OCI-LY7 (cell line): ENCODE results near the gene HLA-DQB1. TPM values are rescaled to one million over a fixed set of nuclear protein-coding genes. Genes with fewer than 3 reads are reported as not detected.

Experiments used
- BruUV-seq: library from RNA; stranded (reverse); fragments of 400-500 nt; replicated peaks from 2 replicates; lab custom pipeline; 2021; lab: Mats Ljungman, UMichigan
- CTCF ChIA-PET: fragments of 300-600 bp; sonication (Branson Sonifier 250); formaldehyde crosslinking; loops from one replicate; lab custom pipeline; 2022; ENCODE audit warnings: antibody characterized with exemption; ENCODE audit not compliant: unreplicated experiment; lab: Charles Lee
- POLR2A ChIA-PET: fragments of 300-600 bp; sonication (Branson Sonifier 250); formaldehyde crosslinking; loops from one replicate; lab custom pipeline; 2022; ENCODE audit warnings: antibody characterized with exemption; lab: Charles Lee
- DNase-seq: peaks from one replicate; pipeline ENCODE4 v3.0.0-alpha.2; 2015; ENCODE audit warnings: low spot score
- H2AFZ ChIP-seq: fragments of 200-600 bp; sonication (generic), shearing (Covaris generic); 2 replicates; pipeline ENCODE4 v1.6.1; 2014; ENCODE audit warnings: mild to moderate bottlenecking, antibody characterized with exemption, low read length, moderate library complexity
- H3K27ac ChIP-seq: fragments of 200-600 bp; sonication (generic); 2 replicates; pipeline ENCODE4 v1.5.1; 2014; ENCODE audit warnings: mixed run types, low read depth, mild to moderate bottlenecking, moderate library complexity, low read length, inconsistent platforms; ENCODE audit not compliant: poor library complexity, severe bottlenecking
- H3K36me3 ChIP-seq: fragments of 200-600 bp; sonication (generic); 2 replicates; pipeline ENCODE4 v1.6.1; 2014; ENCODE audit warnings: mild to moderate bottlenecking, antibody characterized with exemption, low read length, moderate library complexity, mixed read lengths; ENCODE audit not compliant: insufficient read depth
- H3K4me1 ChIP-seq: fragments of 200-600 bp; sonication (generic); 2 replicates; pipeline ENCODE4 v1.5.1; 2014; ENCODE audit warnings: mild to moderate bottlenecking, low read length; ENCODE audit not compliant: insufficient read depth, poor library complexity, severe bottlenecking
- H3K4me2 ChIP-seq: fragments of 200-600 bp; sonication (generic); 2 replicates; pipeline ENCODE4 v1.6.1; 2014; ENCODE audit warnings: mild to moderate bottlenecking, low read length
- H3K4me3 ChIP-seq: fragments of 200-600 bp; sonication (generic); 2 replicates; pipeline ENCODE4 v1.5.1; 2014; ENCODE audit warnings: mild to moderate bottlenecking, low read depth, low read length; ENCODE audit not compliant: poor library complexity, severe bottlenecking
- H3K79me2 ChIP-seq: fragments of 200-600 bp; sonication (generic); 2 replicates; pipeline ENCODE4 v1.6.1; 2016; ENCODE audit warnings: low read depth, mild to moderate bottlenecking, low read length, moderate library complexity, mixed read lengths; ENCODE audit not compliant: insufficient read depth
- H3K9me2 ChIP-seq: fragments of 200-600 bp; sonication (generic); 2 replicates; pipeline ENCODE4 v1.6.1; 2016; ENCODE audit warnings: mild to moderate bottlenecking, low read length, mixed read lengths; ENCODE audit not compliant: insufficient read depth
- H3K9me3 ChIP-seq: fragments of 200-600 bp; sonication (generic); 2 replicates; pipeline ENCODE4 v1.6.1; 2014; ENCODE audit warnings: mild to moderate bottlenecking, mixed run types, low read length, mixed read lengths
- H4K20me1 ChIP-seq: fragments of 200-600 bp; sonication (generic); 2 replicates; pipeline ENCODE4 v1.6.1; 2014; ENCODE audit warnings: mild to moderate bottlenecking, antibody characterized with exemption, low read length, moderate library complexity, mixed read lengths; ENCODE audit not compliant: insufficient read depth
- CTCF ChIP-seq: fragments of 200-600 bp; sonication (generic); conservative IDR thresholded peaks from 2 replicates; pipeline ENCODE4 v1.5.1; 2014; ENCODE audit warnings: mild to moderate bottlenecking, antibody characterized with exemption, low read length, moderate library complexity, mixed read lengths
- EZH2phosphoT487 ChIP-seq: fragments of 200-600 bp; sonication (generic); IDR thresholded peaks from 2 replicates; pipeline ENCODE4 v1.6.1; 2018; ENCODE audit warnings: low read depth, borderline replicate concordance, mild to moderate bottlenecking, mixed run types, antibody characterized with exemption, low read length, moderate library complexity, mixed read lengths
- intact Hi-C: fragments of 100-400 bp; cut with micrococcal nuclease; formaldehyde crosslinking; loops from one replicate; pipeline ENCODE4 v1.10.0; 2022; ENCODE audit not compliant: unreplicated experiment
- total RNA-seq, 2 experiments: library from RNA; depleted of rRNA in 1 of 2; stranded (reverse); fragments of >200 nt in 1 of 2; shearing (Covaris generic) in 1 of 2; gene quantifications; 2 replicates each; pipeline ENCODE4 v1.2.3, GENCODE V29; 2014 to 2022

Gene HLA-DQB1
- total RNA-seq, 2 experiments from 2014 or later: 10.5 to 20.9 TPM

DNA sequence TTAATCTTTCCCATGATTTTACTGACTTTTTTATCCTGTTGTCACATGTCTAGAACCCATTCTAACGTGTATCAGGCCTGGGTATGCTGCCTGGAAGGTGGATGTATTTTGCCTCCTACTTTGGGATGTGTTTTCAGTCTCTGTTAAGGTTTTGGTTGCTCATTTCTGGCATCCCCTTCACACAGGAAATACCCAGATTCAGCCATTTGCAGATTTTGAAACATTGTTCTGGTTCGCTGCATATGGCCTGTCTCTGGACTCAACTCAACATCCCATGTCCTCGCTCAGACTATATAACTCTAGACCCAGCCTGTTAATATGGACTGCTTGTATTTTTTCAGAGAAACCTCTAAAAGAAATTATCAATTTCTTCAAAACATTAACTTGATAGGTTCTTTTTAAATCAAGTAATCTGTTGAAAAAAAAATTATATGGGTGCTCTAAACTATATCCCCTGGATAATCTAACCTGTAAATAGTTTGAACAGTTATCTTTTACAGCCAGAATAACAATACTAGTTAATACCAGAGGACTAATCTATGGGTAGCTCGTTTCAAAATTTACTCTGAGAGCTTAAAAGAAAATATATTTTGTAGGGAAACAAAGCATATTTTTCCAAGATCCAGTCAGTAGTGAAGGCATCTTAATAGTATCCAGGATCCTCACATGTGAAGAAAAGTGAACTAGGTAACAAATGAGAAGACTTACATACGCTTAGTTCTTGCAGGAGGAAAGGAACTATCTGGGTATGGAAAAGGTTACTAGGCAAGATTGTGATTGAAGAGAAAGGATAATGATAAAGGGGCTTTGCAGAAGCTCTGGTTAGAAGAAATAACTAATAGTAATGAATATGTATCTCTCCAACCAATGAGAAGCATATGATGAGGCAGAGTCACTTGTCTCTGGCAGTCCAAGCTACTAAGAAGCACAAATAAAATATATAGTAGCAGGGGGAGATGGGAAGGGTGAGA lies 23.4 kb upstream of the HLA-DQB1 start:
- Histone ChIP-seq H3K4me3 (no peak overlapping the region), H3K9me2 (no peaks in the 10 kb centered on the region), H3K79me2 (no peaks in the 10 kb centered on the region), H3K9me3 (no peaks in the 10 kb centered on the region), H2AFZ (peak overlapping the region; percentile 72), H4K20me1 (no peaks in the 10 kb centered on the region), H3K4me2 (peak overlapping the region; percentile 37), H3K4me1 (peaks cover 47% of the 10 kb centered on the region), H3K27ac (peak overlapping the region; percentile 34), H3K36me3 (no peaks in the 10 kb centered on the region)
- peak; percentile 72 for DNase-seq
- BruUV-seq: TSS peak; percentile 87
- ChIA-PET CTCF (interaction anchor here (0.6 kb wide), 1 partner anchor 65 kb away, joined by 3 read pairs; no protein-coding TSS in a partner anchor), POLR2A (interaction anchor here (0.5 to 1.0 kb wide), 8 partner anchors 54 to 321 kb away, joined by 3 to 5 read pairs (median 3); no protein-coding TSS in a partner anchor)
- TF ChIP-seq EZH2phosphoT487 (no peak), CTCF (no peak)
- intact Hi-C loops: no loop called here

- Histone ChIP-seq H3K4me1 (peaks cover 49% of the 10 kb centered on the region), H3K9me3 (no peaks in the 10 kb centered on the region), H3K9me2 (no peaks in the 10 kb centered on the region), H3K4me3 (no peak overlapping the region), H3K27ac (peak overlapping the region; percentile 48), H3K79me2 (no peaks in the 10 kb centered on the region), H3K36me3 (no peaks in the 10 kb centered on the region), H4K20me1 (no peaks in the 10 kb centered on the region), H3K4me2 (peak overlapping the region; percentile 42), H2AFZ (peak overlapping the region; percentile 64; the same call in 1 of the 2 replicates)
- intact Hi-C loops: no loop called here
- no peak for TF ChIP-seq EZH2phosphoT487
- TF ChIP-seq CTCF: no peak
- ChIA-PET CTCF (no interaction called here), POLR2A (interaction anchor here (0.6 kb wide), 4 partner anchors 100 to 963 kb away, joined by 4 to 5 read pairs (median 4); no protein-coding TSS in a partner anchor)
- no TSS peak for BruUV-seq
- DNase-seq: peak; percentile 66
Measured at GRCh38 chr6:32685603-32686002, 19.1 kb upstream of the HLA-DQB1 start.
